GM23338 (cell line): ENCODE measurements around the gene CCDC177. TPM values are rescaled to one million over a fixed set of nuclear protein-coding genes. Genes with fewer than 3 reads are reported as not detected.

ENCODE experiments used
- ATAC-seq: fragments of 200-7000 bp; cut with Tn5 transposase; 3 replicates; pipeline ENCODE4 v1.9.1; 2020
- DNase-seq: peaks from one replicate; pipeline ENCODE4 v3.0.0-alpha.2; 2015; ENCODE audit warnings: low spot score
- H2AFZ ChIP-seq: fragments of 200-600 bp; sonication (generic); 2 replicates; pipeline ENCODE4 v1.8.0; 2016; ENCODE audit warnings: antibody characterized with exemption, mild to moderate bottlenecking, moderate library complexity
- H3F3A ChIP-seq: fragments of 200-600 bp; sonication (generic); replicated peaks from 2 replicates; pipeline ENCODE4 v1.8.0; 2017; ENCODE audit warnings: antibody characterized with exemption, mixed run types, low read depth
- H3K27ac ChIP-seq: fragments of 200-600 bp; sonication (generic); 2 replicates; pipeline ENCODE4 v1.6.1; 2016; ENCODE audit warnings: low read depth
- H3K27me3 ChIP-seq: fragments of 200-600 bp; sonication (generic); 2 replicates; pipeline ENCODE4 v1.8.0; 2016; ENCODE audit warnings: mild to moderate bottlenecking, mixed run types, moderate library complexity; ENCODE audit not compliant: insufficient read depth
- H3K36me3 ChIP-seq: fragments of 200-600 bp; sonication (generic); 2 replicates; pipeline ENCODE4 v1.8.0; 2016; ENCODE audit warnings: mild to moderate bottlenecking; ENCODE audit not compliant: insufficient read depth
- H3K4me1 ChIP-seq: fragments of 200-600 bp; sonication (generic); 2 replicates; pipeline ENCODE4 v1.8.0; 2016; ENCODE audit warnings: mild to moderate bottlenecking, moderate library complexity; ENCODE audit not compliant: insufficient read depth
- H3K4me2 ChIP-seq: fragments of 200-600 bp; sonication (generic); 2 replicates; pipeline ENCODE4 v1.7.1; 2017; ENCODE audit warnings: mixed run types
- H3K4me3 ChIP-seq: fragments of 200-600 bp; sonication (generic); 2 replicates; pipeline ENCODE4 v1.6.1; 2016; ENCODE audit warnings: mixed run types
- H3K79me2 ChIP-seq: fragments of 200-600 bp; sonication (generic); replicated peaks from 2 replicates; pipeline ENCODE4 v1.8.0; 2017; ENCODE audit warnings: mild to moderate bottlenecking; ENCODE audit not compliant: insufficient read depth
- H3K9me2 ChIP-seq: fragments of 200-600 bp; sonication (generic); 2 replicates; pipeline ENCODE4 v1.8.0; 2017; ENCODE audit not compliant: insufficient read depth
- H4K20me1 ChIP-seq: fragments of 200-600 bp; sonication (generic); replicated peaks from 2 replicates; pipeline ENCODE4 v1.8.0; 2017; ENCODE audit warnings: mild to moderate bottlenecking; ENCODE audit not compliant: insufficient read depth
- H3K27ac Mint-ChIP-seq: 2 replicates; pipeline ENCODE4 v1.8.0; 2020; ENCODE audit warnings: inconsistent platforms, mild to moderate bottlenecking, moderate library complexity, mixed read lengths
- H3K27me3 Mint-ChIP-seq: 3 replicates; pipeline ENCODE4 v1.8.0; 2022; ENCODE audit warnings: low read depth, mild to moderate bottlenecking, moderate library complexity, mixed read lengths, inconsistent platforms; ENCODE audit not compliant: insufficient read depth, poor library complexity
- H3K36me3 Mint-ChIP-seq: 3 replicates; pipeline ENCODE4 v1.8.0; 2021; ENCODE audit warnings: low read depth, mild to moderate bottlenecking, inconsistent platforms, moderate library complexity, mixed read lengths
- H3K4me1 Mint-ChIP-seq: 3 replicates; pipeline ENCODE4 v1.8.0; 2020; ENCODE audit warnings: mild to moderate bottlenecking, inconsistent platforms, mixed read lengths
- H3K4me3 Mint-ChIP-seq: 3 replicates; pipeline ENCODE4 v1.8.0; 2021; ENCODE audit warnings: moderate library complexity, mild to moderate bottlenecking, inconsistent platforms, mixed read lengths
- H3K9me3 Mint-ChIP-seq: 3 replicates; pipeline ENCODE4 v1.8.0; 2020; ENCODE audit warnings: moderate library complexity, mild to moderate bottlenecking, inconsistent platforms, mixed read lengths
- CREB1 ChIP-seq: fragments of 250-450 bp; sonication (Bioruptor Pico); IDR thresholded peaks from 2 replicates; pipeline ENCODE4 v1.5.0; 2020; ENCODE audit warnings: low read depth, mild to moderate bottlenecking, moderate library complexity
- CTCF ChIP-seq, 2 experiments: fragments of 200-600 bp in 1 of 2; sonication (generic) in 1 of 2; conservative IDR thresholded peaks; 2 replicates each; pipeline versions ENCODE4 v1.5.1 to v1.6.1; 2016 to 2017; ENCODE audit warnings: antibody characterized with exemption in 2 of 2, low read depth in 2 of 2, mild to moderate bottlenecking in 2 of 2, moderate library complexity in 1 of 2
- ETS1 ChIP-seq: IDR thresholded peaks from 2 replicates; pipeline ENCODE4 v1.6.1; 2016; ENCODE audit warnings: antibody characterized with exemption
- NANOG ChIP-seq: IDR thresholded peaks from 2 replicates; pipeline ENCODE4 v1.6.1; 2016; ENCODE audit warnings: antibody characterized with exemption, borderline replicate concordance
- POLR2AphosphoS5 ChIP-seq: IDR thresholded peaks from 2 replicates; pipeline ENCODE4 v1.6.1; 2016; ENCODE audit warnings: antibody characterized with exemption, low read depth
- REST ChIP-seq: IDR thresholded peaks from one replicate; pipeline ENCODE4 v1.6.1; 2018; ENCODE audit warnings: antibody characterized with exemption; ENCODE audit not compliant: unreplicated experiment
- ZNF114 ChIP-seq: fragments of 250-450 bp; sonication (Bioruptor Pico); IDR thresholded peaks from 2 replicates; pipeline ENCODE4 v1.5.0; 2020; ENCODE audit warnings: mild to moderate bottlenecking, moderate library complexity
- polyA plus RNA-seq: library from polyadenylated mRNA; unstranded; fragments of >200 nt; fragmentation: Nextera tagmentation; extraction: Ambion mirVana; gene quantifications from 2 replicates; pipeline ENCODE4 v1.2.1, GENCODE V29; 2016
- total RNA-seq: library from RNA; depleted of rRNA; stranded (reverse); fragments of >200 nt; shearing (Covaris generic); gene quantifications from 2 replicates; pipeline ENCODE4 v1.2.3, GENCODE V29; 2014

CCDC177 gene
- total and polyA plus RNA-seq, 2 experiments from 2014 or later: 0.18 to 1.7 TPM

DNA sequence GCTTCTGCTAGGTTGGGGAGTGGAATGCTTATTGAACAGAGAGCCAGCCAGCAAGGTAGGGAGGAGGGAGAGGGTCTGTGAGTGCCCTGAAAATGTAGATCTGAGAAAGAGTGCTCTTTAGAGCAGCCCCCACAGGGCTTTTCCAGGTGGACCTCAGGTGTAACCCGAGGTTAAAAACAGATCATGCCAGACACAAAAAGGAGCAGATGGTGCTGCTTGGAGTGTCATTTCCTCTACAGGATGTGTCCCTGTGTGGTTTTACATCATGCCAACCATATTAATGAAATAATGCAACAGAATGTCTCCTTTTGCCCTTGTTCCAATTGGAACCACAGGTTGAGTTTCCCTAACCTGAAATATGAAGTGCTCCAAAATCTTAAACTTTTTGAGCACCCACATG is 43.1 kb upstream of the CCDC177 start (continued):
- TF ChIP-seq POLR2AphosphoS5 (no peak), CTCF (conservative IDR thresholded peaks at IDR 0.05; ENCODE audit: low read depth in 2 of 2) (no peak), CREB1 (CRISPR knock-in tag) (no peak), REST (no peak)

DNA sequence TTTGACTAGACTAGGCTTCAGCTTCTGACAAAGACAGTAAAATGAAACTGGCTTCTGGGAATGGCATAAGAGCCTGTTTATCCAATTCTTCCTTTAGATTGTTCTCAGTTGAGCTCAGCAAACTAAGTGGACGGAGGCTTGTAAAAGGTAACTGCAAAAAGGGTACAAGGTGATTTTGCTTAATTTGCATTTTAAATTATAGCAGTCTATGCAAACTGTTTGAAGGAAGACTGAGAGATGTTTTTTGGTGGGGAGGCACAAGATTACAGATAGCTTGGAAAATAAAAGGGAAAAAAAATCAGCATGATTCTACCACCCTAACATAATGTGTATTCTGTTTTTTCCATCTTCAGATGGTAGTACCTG is 41.7 kb upstream of the CCDC177 start:
- H3K9me2 ChIP-seq: no peaks in the 10 kb centered on the region
- Mint-ChIP-seq H3K27ac (no peak overlapping the region), H3K27me3 (peaks cover 7% of the 10 kb centered on the region), H3K4me3 (no peak overlapping the region), H3K9me3 (no peaks in the 10 kb centered on the region), H3K36me3 (no peaks in the 10 kb centered on the region), H3K4me1 (peaks cover 26% of the 10 kb centered on the region)
- no peaks in the 10 kb centered on the region; the same call in 1 of the 2 replicates for H3F3A ChIP-seq
- no peak overlapping the region for H3K4me2 ChIP-seq
- no peak overlapping the region for H3K27ac ChIP-seq
- peaks cover 5% of the 10 kb centered on the region for H3K4me1 ChIP-seq
- no peak overlapping the region for H2AFZ ChIP-seq
- no peak overlapping the region for H3K4me3 ChIP-seq
- ATAC-seq (no peak), DNase-seq (no peak)
- peaks cover 19% of the 10 kb centered on the region for H3K27me3 ChIP-seq
- no peaks in the 10 kb centered on the region for H4K20me1 ChIP-seq
- no peaks in the 10 kb centered on the region for H3K36me3 ChIP-seq
- H3K79me2 ChIP-seq: no peaks in the 10 kb centered on the region
- TF ChIP-seq NANOG (no peak), REST (no peak), ZNF114 (CRISPR knock-in tag) (no peak), CTCF (conservative IDR thresholded peaks at IDR 0.05; ENCODE audit: low read depth in 2 of 2) (no peak), ETS1 (no peak)
